Sigmoid colon (tissue), 4 donors: ENCODE results near the gene CRLF2.

Experiments
- POLR2A ChIP-seq, 2 donors: fragments of 450-650 bp; IDR thresholded peaks; one replicate each; pipeline ENCODE4 v1.6.1; 2016; ENCODE audit warnings: antibody characterized with exemption in 2 of 2, mild to moderate bottlenecking in 2 of 2, moderate library complexity in 2 of 2
- POLR2AphosphoS5 ChIP-seq, 4 donors: sonication (generic); formaldehyde crosslinking; IDR thresholded peaks; one replicate each; pipeline ENCODE4 v1.6.1; 2017; ENCODE audit warnings: antibody characterized with exemption in 4 of 4
- TF ChIP-seq, protein P1 (sequence below), 4 experiments: fragments of 450-650 bp in 3 of 4; fragments of 200-600 bp in 1 of 4; IDR thresholded peaks; one replicate each; pipeline ENCODE4 v1.5.1; 2016 to 2019; ENCODE audit warnings: antibody characterized with exemption in 4 of 4, mild to moderate bottlenecking in 3 of 4, moderate library complexity in 2 of 4

- TF ChIP-seq, protein P1, sequence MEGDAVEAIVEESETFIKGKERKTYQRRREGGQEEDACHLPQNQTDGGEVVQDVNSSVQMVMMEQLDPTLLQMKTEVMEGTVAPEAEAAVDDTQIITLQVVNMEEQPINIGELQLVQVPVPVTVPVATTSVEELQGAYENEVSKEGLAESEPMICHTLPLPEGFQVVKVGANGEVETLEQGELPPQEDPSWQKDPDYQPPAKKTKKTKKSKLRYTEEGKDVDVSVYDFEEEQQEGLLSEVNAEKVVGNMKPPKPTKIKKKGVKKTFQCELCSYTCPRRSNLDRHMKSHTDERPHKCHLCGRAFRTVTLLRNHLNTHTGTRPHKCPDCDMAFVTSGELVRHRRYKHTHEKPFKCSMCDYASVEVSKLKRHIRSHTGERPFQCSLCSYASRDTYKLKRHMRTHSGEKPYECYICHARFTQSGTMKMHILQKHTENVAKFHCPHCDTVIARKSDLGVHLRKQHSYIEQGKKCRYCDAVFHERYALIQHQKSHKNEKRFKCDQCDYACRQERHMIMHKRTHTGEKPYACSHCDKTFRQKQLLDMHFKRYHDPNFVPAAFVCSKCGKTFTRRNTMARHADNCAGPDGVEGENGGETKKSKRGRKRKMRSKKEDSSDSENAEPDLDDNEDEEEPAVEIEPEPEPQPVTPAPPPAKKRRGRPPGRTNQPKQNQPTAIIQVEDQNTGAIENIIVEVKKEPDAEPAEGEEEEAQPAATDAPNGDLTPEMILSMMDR (IDR thresholded peaks at IDR 0.05) = no peak
- TF ChIP-seq POLR2A (IDR thresholded peaks at IDR 0.05) (no peak), POLR2AphosphoS5 (IDR thresholded peaks at IDR 0.05) (no peak)
Measured at GRCh38 chrX:1170243-1170642, 42.2 kb downstream of the CRLF2 start.
